ENCODE data around the gene CAPN10.

- no peak for TF ChIP-seq CTCF (IDR thresholded peaks at IDR 0.05)
- TF ChIP-seq EP300 (IDR thresholded peaks at IDR 0.05; ENCODE audit: low read depth): no peak
- no peak for TF ChIP-seq POLR2A (IDR thresholded peaks at IDR 0.05)
Measured at GRCh38 chr2:240551288-240551687, 35.2 kb upstream of the CAPN10 start.
